ENCODE data around the gene GP1BB. TPM values are rescaled to one million over a fixed set of nuclear protein-coding genes. Genes with fewer than 3 reads are reported as not detected.

Gene GP1BB
- total RNA-seq, 1 donor from 2014 or later, result 2.4 TPM

GRCh38 chr22:19759427-19760057 is 36.2 kb downstream of the GP1BB start:
- no peak for DNase-seq (ENCODE audit: extremely low spot score, unreplicated experiment)
- Mint-ChIP-seq H3K27me3 (peaks cover 80% of the 10 kb centered on the region), H3K4me3 (peak overlapping the region; percentile 82), H3K27ac (peak overlapping the region; percentile 55), H3K36me3 (no peaks in the 10 kb centered on the region), H3K4me1 (ENCODE audit: unreplicated experiment) (peaks cover 14% of the 10 kb centered on the region), H3K9me3 (no peaks in the 10 kb centered on the region)
- no peak for TF ChIP-seq CTCF (conservative IDR thresholded peaks at IDR 0.05)

- no peaks in the 10 kb centered on the region for H3K9me3 Mint-ChIP-seq
- H3K27ac Mint-ChIP-seq, result peak within 1 kb of the TSS; percentile 55
- H3K4me3 Mint-ChIP-seq, result peak within 1 kb of the TSS; percentile 84
- no peak for TF ChIP-seq CTCF (conservative IDR thresholded peaks at IDR 0.05)
- peaks cover 18% of the 10 kb centered on the region for H3K4me1 Mint-ChIP-seq (ENCODE audit: unreplicated experiment)
- H3K27me3 Mint-ChIP-seq, result peaks cover 80% of the 10 kb centered on the region
- no peak for DNase-seq (ENCODE audit: extremely low spot score, unreplicated experiment)
- H3K36me3 Mint-ChIP-seq, result peaks cover 4% of the 10 kb centered on the region
Measured at GRCh38 chr22:19760058-19760950, 37.0 kb downstream of the GP1BB start, which contains the start of gene TBX1. TBX1 (plus strand) TSS chr22:19760778; CDS start chr22:19760844, 66 bp downstream.

GRCh38 chr22:19760951-19761724 is 37.8 kb downstream of the GP1BB start:
- DNase-seq (ENCODE audit: extremely low spot score, unreplicated experiment), result no peak
- no peak overlapping the region for H3K27ac Mint-ChIP-seq
- no peaks in the 10 kb centered on the region for H3K9me3 Mint-ChIP-seq
- H3K4me1 Mint-ChIP-seq (ENCODE audit: unreplicated experiment), result peaks cover 18% of the 10 kb centered on the region
- H3K36me3 Mint-ChIP-seq, result peaks cover 4% of the 10 kb centered on the region
- H3K4me3 Mint-ChIP-seq, result peak overlapping the region; percentile 84
- no peak for TF ChIP-seq CTCF (conservative IDR thresholded peaks at IDR 0.05)
- H3K27me3 Mint-ChIP-seq, result peaks cover 76% of the 10 kb centered on the region

GRCh38 chr22:19761725-19762567 is 38.6 kb downstream of the GP1BB start:
- Mint-ChIP-seq H3K36me3 (peaks cover 4% of the 10 kb centered on the region), H3K27ac (no peak overlapping the region), H3K27me3 (peaks cover 73% of the 10 kb centered on the region), H3K4me3 (peak overlapping the region; percentile 84), H3K9me3 (no peaks in the 10 kb centered on the region), H3K4me1 (ENCODE audit: unreplicated experiment) (peaks cover 18% of the 10 kb centered on the region)
- DNase-seq (ENCODE audit: extremely low spot score, unreplicated experiment), result no peak
- TF ChIP-seq CTCF (conservative IDR thresholded peaks at IDR 0.05), result no peak

Measured in type B pancreatic cell (in vitro differentiated cells).